GM18526 (cell line): ENCODE data around the gene RALY.

ENCODE experiments used
- POLR2A ChIP-seq: IDR thresholded peaks from 3 replicates; pipeline ENCODE4 v1.6.1; 2011; ENCODE audit not compliant: insufficient read length; ENCODE audit errors: extremely low read depth

RALY gene

GRCh38 chr20:34072778-34073177, 79.1 kb downstream of the RALY start:
- TF ChIP-seq POLR2A, result no peak

DNA sequence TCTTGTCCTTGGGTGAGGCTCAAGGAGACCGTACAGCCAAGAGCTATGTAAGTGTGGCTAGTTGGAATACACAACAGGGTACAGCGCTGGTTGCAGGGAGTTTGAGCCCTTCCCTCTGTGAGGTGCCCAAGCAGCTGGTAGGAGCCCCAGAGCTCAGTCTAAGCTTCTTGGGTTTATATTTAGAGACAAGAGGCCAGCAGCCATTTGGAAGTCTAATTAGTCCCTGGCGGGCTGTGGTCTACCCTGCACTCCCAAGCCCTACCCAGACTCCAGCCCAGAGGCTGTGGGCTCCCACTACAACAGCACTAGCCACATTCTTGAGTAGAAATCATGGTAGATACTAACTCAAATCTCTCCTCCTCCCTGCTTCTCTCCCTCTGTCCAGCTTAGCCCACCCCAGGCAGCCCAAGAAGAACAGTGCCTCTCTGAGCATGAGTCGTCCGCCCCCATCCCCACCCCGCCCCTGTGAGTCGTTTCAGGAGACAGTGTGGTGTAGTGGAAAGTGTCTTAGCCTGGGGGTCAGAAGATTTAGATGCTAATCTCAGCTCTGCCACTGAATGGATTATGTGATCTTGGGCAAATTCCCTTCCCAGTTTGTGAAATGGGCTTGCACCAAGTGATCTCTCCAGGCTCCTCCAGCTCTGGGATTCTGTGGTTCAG, 80.5 kb downstream of the RALY start:
- TF ChIP-seq POLR2A, result no peak

DNA sequence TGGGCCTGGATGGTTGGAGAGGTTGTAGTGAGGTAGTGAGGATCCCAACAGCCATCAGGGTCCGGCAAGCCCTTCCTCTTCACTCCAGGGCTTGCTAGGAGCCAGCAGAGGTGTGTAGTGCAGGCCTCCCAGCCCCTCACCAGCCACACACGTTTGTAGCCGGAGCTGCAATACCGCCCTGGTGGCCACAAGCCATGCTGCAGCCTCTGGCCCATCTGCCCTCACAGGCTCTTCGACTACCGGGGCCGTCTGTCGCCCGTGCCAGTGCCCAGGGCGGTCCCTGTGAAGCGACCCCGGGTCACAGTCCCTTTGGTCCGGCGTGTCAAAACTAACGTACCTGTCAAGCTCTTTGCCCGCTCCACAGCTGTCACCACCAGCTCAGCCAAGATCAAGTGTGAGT, 81.9 kb downstream of the RALY start:
- TF ChIP-seq POLR2A, result no peak

DNA sequence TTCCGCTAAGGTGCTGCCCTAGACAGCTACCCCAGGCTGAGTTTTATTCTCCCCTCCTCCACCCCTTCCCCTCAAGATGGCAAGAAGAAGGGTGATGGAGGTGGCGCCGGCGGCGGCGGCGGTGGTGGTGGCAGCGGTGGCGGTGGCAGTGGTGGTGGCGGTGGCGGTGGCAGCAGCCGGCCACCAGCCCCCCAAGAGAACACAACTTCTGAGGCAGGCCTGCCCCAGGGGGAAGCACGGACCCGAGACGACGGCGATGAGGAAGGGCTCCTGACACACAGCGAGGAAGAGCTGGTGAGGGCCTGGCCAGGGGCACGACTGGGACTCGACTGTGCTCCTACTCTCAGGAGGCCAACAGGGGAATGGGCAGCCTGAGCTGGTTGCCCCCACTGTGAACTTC, 83.2 kb downstream of the RALY start:
- no peak for TF ChIP-seq POLR2A

- TF ChIP-seq POLR2A, result no peak
Observed at GRCh38 chr20:34078540-34078939, 84.8 kb downstream of the RALY start.

DNA sequence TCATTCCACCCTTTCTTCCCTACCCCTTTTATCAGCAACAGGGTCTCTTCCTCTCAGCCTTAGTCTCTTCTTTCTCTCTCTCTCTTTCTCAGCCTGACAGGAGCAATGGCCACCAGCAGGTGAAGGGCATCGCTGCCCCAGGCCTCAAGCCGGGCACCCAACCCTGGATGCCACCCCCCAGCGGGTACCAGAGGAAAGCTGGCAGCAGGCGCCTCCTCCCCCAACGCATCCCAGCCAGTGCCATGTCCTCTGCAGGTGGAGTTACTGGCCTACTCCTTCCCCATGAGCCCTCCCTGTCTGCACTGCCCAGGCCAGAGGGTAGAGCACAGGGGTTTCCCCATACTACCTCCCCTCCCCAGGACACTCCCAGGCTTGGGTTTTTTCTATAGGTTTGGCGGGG, 86.1 kb downstream of the RALY start:
- TF ChIP-seq POLR2A, result no peak

- no peak for TF ChIP-seq POLR2A
Observed at GRCh38 chr20:34082232-34082887, 88.6 kb downstream of the RALY start.

DNA sequence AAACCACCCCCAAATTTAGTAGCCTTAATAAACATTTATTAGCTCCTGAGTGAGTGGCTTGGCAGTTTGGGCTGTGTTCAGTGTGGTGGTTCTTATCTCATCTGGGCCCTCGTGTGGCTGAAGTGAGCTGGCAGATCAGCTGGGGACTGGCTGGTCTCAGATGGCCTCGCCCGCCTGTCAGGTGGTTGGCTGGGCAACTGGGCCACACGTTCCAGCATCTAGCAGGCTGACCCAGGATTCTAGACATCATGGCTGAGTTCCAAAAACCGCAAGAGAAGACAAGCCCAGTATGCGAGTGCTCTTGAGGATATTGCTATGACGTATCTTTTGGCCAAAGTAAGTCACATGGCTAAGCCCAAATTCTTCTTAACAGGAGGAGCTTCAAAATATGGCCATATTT, 89.4 kb downstream of the RALY start:
- no peak for TF ChIP-seq POLR2A

DNA sequence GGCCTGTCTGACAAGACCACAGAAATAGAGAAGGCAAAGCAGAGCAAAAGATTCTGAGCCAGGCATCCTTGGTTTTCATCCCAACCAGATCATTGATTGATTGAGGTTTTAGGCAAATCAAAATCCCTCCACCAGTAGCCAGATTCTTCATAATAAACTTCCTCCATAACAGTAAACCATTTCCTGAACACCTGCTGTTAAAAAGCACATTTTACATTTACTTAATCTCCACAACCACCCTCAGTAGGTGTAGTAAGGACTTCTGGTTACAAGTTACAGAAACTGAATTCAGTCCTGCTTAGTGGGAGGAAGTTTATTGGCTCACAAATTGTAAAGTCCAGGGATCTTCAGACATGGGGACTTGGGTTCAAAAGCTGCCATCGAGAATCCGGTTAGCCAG, 90.1 kb downstream of the RALY start:
- TF ChIP-seq POLR2A, result no peak

DNA sequence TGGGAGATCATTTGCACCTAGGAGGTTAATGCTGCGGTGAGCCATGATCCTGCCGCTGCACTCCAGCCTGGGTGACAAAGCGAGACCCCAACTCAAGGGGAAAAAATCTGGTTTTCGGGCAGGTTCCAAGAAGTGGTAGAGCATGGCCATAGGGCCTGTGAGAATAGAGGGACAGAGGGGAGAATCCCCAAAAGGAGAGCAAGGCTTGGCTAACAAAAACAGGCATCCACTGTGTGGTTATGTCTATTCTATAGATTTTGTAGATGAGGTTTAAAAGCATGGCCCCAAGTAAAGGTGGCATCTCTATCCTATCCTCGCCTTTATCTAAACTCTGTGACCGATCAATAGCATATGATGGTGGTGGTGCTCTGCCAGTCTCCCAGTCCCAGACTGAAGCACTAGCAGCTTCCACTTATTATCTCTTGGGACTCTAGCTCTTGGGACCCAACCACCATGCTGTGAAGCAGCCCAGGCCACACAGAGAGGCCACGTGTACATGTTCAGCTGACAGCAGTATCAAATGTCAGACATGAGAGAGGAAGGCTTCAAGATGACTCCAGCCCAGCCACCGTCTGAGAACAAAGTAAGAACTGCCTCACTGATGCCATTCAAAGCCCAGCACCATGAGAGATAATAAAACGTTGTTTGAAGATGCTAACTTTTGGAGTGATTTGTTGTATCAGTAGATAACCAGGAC, 90.7 kb downstream of the RALY start:
- no peak for TF ChIP-seq POLR2A

- TF ChIP-seq POLR2A, result no peak
Observed at GRCh38 chr20:34085544-34086040, 91.9 kb downstream of the RALY start.

- no peak for TF ChIP-seq POLR2A
Observed at GRCh38 chr20:34088305-34089174, 94.8 kb downstream of the RALY start.

- TF ChIP-seq POLR2A, result no peak
Observed at GRCh38 chr20:34089175-34089479, 95.4 kb downstream of the RALY start.

- no peak for TF ChIP-seq POLR2A
Observed at GRCh38 chr20:34089655-34090345, 96.1 kb downstream of the RALY start.

- TF ChIP-seq POLR2A, result no peak
Observed at GRCh38 chr20:34090645-34091044, 96.9 kb downstream of the RALY start.
